ENCODE measurements around the gene RNASE8.

DNA sequence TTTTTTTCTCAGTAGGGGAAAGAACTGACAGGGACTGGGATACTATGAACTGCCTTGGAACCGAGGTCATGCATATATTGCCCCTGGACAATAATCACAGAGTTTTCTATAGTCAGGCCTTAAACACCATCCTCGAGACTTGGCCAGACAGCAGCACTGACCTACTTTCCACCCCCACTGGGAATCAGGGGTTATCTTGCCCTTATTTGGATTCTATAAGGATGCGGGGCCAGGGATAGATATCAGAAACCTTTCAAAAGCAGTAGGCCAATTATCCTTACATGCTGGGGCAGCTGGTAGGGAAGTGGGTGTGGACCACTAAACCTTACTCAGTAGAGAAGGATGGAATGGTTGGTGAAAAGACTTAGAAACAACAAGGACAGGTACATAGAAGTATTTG is 38.8 kb downstream of the RNASE8 start:
- no peak for TF ChIP-seq POLR2A (IDR thresholded peaks at IDR 0.05)
- TF ChIP-seq, protein P1, sequence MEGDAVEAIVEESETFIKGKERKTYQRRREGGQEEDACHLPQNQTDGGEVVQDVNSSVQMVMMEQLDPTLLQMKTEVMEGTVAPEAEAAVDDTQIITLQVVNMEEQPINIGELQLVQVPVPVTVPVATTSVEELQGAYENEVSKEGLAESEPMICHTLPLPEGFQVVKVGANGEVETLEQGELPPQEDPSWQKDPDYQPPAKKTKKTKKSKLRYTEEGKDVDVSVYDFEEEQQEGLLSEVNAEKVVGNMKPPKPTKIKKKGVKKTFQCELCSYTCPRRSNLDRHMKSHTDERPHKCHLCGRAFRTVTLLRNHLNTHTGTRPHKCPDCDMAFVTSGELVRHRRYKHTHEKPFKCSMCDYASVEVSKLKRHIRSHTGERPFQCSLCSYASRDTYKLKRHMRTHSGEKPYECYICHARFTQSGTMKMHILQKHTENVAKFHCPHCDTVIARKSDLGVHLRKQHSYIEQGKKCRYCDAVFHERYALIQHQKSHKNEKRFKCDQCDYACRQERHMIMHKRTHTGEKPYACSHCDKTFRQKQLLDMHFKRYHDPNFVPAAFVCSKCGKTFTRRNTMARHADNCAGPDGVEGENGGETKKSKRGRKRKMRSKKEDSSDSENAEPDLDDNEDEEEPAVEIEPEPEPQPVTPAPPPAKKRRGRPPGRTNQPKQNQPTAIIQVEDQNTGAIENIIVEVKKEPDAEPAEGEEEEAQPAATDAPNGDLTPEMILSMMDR (IDR thresholded peaks at IDR 0.05) = no peak
- TF ChIP-seq POLR2AphosphoS5 (IDR thresholded peaks at IDR 0.05) = no peak
- no peak for TF ChIP-seq EP300 (IDR thresholded peaks at IDR 0.05)

Measured in stomach (tissue), 4 donors.